ENCODE measurements around the gene NGF. TPM values are rescaled to one million over a fixed set of nuclear protein-coding genes. Genes with fewer than 3 reads are reported as not detected.
"Not testable (repeated sequence)": the region's sequence is repeated elsewhere in the genome, so short reads cannot be mapped to it uniquely, and the experiment has no call there.

Gene NGF
- total RNA-seq = under 1 TPM; 0.25 to 0.64 TPM
- long read RNA-seq = 0 reads

DNA sequence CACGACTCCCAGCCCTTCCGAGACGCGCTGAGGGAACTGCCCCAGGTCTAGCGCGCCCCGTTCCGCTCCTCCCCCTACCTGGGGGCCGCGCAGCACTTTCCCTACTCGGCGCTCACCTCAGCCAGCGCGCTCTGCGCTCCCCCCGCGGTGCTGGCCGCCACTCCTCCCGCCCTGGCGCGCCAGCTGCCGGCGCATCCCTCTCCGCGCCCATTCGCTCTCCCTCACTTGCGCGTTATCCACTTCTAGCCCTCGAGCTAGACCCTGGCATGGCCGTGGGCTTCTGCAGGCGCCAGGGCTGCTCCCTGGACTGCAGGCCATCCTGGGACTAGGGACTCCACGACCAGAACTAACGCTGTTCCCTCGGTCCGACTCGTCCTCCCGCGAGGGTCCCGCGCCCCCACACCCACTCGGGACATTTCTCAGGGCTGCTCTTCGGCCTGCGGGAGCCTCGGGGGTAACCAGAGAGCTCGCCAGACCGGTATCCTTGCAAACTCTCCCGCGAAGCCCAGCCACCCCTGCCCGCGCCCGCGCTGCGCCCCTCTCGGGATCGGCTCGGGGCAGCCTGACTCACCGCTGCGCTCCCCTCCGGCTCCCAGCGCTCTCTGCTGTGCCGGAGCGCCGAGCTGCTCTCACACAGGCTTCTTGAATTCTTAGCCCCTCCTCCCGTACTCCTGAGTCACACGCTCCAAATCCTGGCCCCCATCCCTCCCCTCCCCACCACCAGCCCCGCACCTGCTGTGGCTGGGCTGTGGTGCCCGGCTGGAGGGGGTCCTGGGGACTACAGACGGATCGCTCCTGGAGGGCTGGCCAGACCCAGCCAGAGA is at the start of gene NGF:
NGF (minus strand) TSS at position 617 of the 824 bp plus-strand sequence. CDS start 51,454 bp downstream, outside the sequence.
- intact Hi-C loops (cut with DNase I, micrococcal nuclease) = no loop called here
- peak; percentile 54 for ATAC-seq
- peak in 1 of 2 donors; percentile 21 for DNase-seq

DNA sequence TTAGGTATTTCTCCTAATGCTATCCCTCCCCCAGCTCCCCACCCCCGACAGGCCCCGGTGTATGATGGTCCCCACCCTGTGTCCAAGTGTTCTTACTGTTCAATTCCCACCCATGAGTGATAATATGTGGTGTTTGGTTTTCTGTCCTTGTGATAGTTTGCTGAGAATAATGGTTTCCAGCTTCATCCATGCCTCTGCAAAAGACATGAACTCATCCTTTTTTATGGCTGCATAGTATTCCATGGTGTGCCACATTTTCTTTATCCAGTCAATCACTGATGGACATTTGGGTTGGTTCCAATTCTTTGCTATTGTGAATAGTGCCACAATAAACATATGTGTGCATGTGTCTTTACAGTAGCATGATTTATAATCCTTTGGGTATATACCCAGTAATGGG is 45.4 kb upstream of the NGF start:
- intact Hi-C loops (cut with DNase I, micrococcal nuclease); ATAC-seq; DNase-seq: not testable (repeated sequence)

DNA sequence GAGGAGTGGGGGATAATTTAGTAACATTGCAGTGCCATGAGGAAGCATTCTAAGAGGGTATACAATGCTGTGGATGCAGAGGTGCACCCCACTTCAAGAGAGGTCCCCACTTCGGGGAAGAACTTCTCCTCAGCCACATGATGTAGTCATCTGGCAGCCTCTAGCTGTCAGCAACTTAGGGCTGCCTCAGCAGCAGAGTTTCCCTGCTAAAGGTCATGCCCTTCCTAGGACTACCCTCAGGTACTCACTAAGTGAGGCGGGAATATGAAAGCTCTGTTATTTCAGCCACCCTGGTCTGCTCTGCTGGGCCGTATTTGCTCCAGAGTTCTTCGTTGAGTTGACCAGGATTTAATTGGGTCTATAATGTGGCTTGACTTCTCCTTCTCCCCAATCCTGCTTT is 41.9 kb upstream of the NGF start:
- DNase-seq (no peak), ATAC-seq (no peak)
- intact Hi-C loops (cut with DNase I, micrococcal nuclease) = no loop called here

DNA sequence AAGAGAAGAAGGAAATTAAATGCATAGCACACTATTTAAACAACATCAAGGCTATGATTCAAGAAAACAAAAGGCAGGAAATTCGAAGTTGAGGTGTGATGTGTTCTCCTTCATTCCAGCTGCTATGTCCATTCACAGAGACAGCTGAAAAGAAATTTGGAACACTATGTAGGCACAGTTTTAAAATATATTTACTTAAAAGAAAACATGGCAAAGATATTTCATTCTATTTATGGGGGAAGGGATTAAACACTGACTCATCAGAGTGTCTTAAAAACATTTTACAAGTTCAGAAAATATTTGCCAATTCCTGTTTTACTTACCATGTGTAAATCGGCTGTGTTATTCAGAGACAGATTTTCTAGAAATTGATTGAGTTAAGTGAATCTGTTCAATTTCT is 39.4 kb upstream of the NGF start:
- ATAC-seq (no peak), DNase-seq (no peak)
- intact Hi-C loops (cut with DNase I, micrococcal nuclease) = no loop called here

DNA sequence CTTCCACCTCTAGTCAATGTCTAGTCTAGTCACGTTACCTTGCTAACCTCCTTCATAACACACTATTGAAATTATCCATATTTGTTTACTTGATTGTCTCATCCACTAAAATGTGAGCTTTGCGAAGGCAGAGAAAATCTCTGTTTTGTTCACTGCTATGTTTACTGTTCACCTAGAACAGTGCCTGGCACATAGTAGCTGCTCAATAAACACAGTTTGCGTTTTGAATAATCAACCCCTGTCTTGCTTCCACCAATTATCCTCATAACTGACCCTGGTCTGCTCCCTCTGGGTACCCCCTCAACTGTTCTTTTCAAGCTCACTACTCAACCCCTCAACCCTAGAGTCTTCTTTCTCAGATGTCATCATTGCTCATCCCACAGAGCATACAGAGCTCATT is 36.5 kb upstream of the NGF start:
- ATAC-seq (no peak), DNase-seq (no peak)
- intact Hi-C loops (cut with DNase I, micrococcal nuclease) = no loop called here

DNA sequence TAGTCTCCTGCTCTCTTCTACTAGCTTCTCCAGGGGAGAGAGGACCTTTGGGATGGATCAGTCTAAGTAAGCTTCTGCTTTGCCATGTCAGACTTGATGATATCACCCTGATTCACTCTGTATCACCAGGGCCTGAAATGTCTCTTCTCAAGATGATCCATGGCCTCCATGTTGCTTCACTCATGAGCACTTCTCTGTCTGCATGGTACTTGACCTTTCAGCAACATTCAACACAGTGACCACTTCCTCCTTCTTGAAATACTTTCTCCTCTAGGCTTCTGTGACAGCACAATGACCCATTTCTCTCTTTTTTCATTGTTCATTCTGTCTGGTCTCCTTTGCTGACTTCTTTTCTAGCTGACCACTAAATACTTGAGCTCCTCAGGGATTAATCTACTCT is 35.3 kb upstream of the NGF start:
- ATAC-seq (no peak), DNase-seq (no peak)
- intact Hi-C loops (cut with DNase I, micrococcal nuclease) = no loop called here

DNA sequence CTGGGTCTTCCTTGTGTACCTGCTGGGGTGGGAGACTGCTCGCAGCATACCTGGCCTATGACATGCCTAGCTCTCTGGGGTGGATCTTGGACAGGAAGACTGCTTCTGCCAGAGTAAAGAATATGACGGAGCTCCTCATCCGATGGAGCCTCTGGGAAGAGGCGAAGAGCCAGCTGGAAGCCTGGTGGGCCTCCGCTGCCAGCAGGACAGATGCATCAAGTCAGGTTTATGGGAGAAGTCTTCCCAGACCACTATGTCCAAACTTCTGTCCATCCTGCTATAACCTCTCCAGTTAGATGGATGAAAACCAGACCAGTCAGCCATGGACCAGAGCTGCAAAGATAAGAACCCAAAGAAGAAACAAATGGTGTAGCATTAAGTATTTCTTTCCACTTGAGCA is 27.7 kb upstream of the NGF start:
- ATAC-seq (no peak), DNase-seq (peak in 1 of 2 donors; percentile 17)
- intact Hi-C loops (cut with DNase I, micrococcal nuclease) = no loop called here

DNA sequence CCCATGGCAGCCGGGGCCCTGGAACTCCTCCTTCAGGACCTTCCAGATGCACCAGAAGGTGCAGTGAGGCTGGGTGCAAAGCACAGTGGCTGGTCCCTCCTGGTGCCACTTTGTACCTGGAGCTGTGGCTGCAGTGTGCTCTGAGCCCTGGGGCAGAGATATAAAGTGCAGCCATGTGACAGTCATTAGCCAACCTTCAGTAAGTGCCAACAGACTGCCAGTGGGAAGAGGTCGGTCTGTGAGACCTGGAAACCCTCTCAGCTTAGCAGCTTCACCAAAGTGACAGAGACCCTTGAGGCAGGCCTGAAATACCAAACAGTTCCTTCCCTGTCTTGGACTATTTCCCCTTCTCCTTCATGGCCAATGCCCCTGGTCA is 26.7 kb upstream of the NGF start:
- DNase-seq (no peak), ATAC-seq (no peak)
- intact Hi-C loops (cut with DNase I, micrococcal nuclease) = no loop called here

DNA sequence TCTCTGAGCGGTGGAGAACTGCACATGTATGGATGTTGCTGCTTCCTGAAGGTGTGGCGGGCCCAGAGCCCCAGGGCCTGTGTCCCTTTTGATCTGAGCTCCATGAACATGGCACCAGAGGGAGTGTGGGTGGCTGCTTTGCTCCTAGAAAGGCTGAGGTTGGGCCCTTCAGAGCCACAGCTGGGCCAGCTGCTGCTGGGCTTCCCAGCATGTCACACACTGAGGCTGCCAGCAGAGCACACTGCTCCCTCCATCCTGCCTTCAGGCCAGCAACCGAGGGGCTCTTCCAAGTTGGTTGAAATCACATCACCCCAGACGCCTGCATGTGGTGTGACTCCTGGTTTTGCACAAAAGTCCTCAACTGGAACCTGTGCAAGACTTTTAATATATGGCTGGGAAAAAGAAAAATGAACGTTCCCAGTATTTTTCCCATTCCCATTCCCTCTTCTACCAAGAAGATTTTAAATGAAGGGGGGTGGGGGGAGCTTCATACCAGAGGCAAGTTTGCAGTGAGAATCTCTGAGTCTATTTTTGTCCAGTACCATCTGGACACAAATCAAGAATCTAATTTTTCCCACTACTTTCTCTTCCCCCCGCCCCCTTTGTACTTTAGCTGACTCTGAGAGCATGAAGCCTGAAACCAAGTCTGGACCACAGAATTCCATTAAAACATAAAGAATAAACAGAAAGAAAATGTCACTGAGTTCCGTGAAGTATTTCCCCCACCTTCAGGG is 26.2 kb upstream of the NGF start:
- DNase-seq = peak in 1 of 2 donors; percentile 7
- ATAC-seq = no peak
- intact Hi-C loops (cut with DNase I, micrococcal nuclease) = no loop called here

DNA sequence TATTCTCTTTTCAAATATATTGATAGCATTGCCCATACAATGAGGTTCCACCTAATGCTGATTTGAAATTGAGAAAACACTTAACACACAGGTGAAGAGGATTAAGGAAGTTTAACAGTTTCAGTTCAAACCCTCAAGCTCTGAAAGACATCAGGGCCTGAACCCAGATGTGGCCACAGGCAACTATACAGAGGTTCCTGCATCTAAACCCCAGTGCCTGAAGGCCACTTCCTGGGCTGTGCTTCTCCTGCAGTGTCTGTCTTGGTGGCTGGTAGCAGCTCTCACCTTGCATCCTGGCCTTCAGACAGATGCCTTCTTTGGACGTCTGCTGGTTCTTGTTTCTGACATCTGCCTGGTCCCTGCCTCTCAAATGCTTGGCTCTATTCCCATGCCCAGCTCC is 25.1 kb upstream of the NGF start:
- ATAC-seq = no peak
- intact Hi-C loops (cut with DNase I, micrococcal nuclease) = no loop called here
- no peak for DNase-seq

DNA sequence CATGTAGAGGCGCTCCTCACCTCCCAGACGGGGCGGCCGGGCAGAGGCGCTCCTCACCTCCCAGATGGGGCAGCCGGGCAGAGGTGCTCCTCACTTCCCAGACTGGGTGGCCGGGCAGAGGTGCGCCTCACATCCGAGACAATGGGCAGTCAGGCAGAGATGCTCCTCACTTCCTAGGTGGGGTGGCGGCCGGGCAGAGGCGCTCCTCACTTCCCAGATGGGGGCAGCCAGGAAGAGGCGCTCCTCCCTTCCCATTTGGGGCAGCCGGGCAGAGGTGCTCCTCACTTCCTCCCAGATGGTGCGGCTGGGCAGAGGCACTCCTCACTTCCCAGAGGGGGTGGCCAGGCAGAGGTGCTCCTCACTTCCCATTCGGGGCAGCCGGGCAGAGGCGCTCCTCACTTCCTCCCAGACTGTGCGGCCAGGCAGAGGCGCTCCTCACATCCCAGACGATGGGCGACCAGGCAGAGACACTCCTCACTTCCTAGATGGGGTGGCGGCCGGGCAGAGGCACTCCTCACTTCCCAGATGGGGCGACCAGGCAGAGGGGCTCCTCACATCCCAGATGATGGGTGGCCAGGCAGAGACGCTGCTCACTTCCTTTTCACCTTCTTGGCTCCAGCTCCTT is 22.6 kb upstream of the NGF start:
- intact Hi-C loops (cut with DNase I, micrococcal nuclease); DNase-seq; ATAC-seq: not testable (repeated sequence)

DNA sequence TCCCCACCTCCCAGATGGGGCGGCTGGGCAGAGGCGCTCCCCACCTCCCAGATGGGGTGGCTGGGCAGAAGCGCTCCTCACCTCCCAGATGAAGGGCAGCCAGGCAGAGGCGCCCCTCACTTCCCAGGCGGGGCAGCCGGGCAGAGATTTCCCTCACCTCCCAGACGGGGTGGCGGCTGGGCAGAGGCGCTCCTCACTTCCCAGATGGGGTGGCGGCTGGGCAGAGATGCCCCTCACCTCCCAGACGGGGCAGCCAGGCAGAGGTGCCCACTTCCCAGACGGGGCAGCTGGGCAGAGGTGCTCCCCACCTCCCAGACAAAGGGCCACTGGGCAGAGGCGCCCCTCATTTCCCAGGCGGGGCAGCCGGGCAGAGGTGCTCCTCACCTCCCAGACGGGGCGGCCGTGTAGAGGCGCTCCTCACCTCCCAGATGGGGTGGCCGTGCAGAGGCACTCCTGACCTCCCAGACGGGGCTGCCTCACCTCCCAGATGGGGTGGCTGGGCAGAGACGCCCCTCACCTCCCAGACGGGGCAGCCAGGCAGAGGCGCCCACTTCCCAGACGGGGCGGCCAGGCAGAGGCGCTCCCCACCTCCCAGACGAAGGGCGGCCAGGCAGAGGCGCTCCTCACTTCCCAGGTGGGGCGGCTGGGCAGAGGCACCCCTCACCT is 21.9 kb upstream of the NGF start:
- intact Hi-C loops (cut with DNase I, micrococcal nuclease); ATAC-seq; DNase-seq: not testable (repeated sequence)

DNA sequence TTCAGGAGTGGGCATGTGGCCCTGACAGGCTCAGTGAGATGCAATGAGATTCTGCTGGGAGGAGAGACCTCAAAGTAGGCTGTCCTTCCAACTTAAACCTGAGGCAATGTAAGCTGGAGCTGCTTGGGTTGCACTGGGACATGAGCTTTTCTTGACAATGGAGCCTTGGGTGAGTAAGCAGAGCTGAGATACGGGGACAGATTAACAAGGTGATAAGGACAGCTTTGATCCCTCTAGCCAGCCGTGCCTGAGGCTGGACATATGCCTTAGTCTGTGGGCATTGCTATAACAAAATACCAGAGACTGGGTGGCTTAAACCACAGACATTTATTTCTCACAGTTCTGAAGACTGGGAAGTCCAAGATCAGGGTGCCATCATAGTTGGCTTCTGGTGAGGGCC is 18.3 kb upstream of the NGF start:
- intact Hi-C loops (cut with DNase I, micrococcal nuclease) = no loop called here
- no peak for ATAC-seq
- DNase-seq = no peak

DNA sequence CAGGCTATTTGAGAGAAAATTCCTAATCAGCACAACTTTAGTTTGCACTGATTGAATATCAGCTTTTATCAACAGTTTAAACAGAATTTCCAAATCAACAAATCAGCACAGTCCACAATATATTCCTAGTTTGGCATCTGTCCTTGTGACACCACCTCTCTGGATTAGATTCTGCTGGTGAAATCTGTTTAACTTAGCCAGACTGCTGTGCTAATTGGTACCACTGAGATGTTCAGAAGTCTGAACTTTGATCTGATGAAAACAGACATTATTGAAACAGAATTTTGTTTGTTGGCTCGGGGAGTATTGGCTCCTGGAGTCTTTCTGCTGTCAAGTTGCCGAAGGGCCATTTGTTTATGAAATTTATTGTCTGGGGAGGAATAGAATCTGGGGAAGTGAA is 17.0 kb upstream of the NGF start:
- DNase-seq (no peak), ATAC-seq (no peak)
- intact Hi-C loops (cut with DNase I, micrococcal nuclease) = no loop called here

DNA sequence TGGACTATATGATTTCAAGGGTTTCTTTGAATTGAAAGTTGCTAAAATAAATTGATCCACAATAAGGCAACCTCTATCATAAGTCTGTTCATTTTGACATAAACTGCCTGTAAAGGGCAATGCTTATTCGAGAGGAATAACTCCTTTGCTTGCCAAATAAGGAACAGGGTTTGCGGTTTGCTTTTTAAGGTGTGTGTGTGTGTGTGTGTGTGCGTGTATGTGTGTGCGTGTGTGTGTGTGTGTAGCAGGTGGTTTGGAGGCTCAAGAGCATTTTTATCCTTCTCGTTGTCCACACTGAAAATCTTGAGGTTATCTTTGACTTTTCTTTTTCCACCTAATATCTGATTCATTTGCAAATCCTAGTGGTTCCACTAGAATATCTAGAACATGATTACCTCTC is 13.1 kb upstream of the NGF start:
- ATAC-seq (no peak), DNase-seq (no peak)
- intact Hi-C loops (cut with DNase I, micrococcal nuclease) = no loop called here

DNA sequence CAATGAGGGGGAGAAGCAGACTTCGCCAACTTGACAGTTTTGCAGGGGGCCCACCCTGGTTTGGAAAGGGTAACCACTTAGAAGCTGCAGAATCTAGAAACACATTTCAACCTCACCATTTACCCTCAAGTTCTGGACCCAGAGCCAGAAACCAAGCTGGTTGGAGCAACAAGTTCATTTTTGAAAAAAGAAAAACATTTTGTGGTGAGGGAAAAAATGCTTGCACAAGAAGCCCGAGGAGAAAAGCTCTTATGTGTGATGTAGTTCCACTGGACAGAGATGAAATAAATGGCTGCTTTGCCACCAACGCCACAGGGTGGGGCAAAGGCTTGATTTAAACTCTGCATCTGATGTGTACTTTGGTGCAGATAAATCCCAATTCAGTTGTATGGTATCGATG is 10.6 kb upstream of the NGF start:
- intact Hi-C loops (cut with DNase I, micrococcal nuclease) = no loop called here
- ATAC-seq (no peak), DNase-seq (no peak)

DNA sequence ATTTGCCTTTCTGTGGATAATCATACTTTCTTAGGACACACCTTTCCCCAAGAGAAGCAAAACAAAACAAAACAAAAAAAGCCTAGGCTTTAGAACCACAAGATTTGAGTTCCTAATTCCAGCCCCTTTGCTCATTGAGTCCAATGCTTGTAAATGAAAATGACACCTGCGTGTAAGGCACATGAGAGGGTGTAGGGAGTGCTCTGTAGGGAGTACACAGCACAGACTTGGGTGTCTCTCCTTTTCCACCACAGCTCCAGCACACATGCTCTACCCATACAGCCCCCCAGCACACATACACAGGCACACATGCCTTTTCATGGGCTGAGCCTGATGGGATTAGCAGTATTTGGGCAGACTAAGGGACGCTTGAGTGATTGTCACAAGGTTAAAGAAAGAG is 9.2 kb upstream of the NGF start:
- no peak for DNase-seq
- intact Hi-C loops (cut with DNase I, micrococcal nuclease) = no loop called here
- no peak for ATAC-seq

DNA sequence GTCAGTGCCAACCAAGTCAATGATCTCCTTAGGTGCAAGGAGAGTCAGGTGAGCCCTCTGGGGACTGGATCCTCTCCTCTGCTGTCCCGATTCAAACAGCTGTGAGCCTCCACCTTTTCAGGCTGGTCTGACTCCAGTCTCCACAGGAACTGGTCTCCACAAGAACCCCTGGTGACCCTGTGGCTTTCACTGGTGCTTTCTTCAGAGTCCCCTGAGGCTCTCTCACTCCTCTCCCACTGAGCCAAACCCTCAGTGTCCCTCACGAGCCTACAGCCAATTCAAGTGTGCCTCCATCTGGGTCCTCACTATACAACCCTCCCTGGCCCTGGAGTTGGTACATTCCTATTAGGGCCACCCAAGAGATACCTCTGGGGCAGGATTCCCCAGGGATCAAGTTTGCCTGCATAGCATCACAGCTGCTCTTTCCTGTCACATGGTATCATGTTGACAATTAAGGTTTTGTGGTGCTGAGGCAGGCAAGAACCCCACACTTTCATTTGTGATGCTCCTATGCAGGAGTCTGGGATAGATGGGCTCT is 5.2 kb upstream of the NGF start:
- ATAC-seq (no peak), DNase-seq (no peak)
- intact Hi-C loops (cut with DNase I, micrococcal nuclease) = no loop called here

DNA sequence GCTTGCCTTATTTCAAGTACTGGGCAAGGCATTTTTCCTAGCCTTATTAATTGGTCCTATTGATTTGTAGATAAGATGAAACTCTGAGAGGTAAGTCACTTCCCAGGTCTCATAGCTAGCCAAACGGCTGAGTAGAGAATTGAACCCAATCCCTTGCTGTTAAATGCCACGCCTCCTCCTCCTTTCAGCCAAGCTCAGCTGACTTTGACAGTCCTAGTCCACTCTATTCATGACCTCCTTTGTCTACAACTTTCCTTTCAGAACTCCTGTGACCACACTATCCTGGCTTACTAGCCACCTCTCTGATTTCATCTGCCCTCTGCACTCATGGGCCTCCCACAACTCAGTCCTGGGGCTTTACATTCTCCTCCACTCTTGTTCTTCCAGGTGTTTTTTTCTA is 3.9 kb upstream of the NGF start:
- ATAC-seq = no peak
- intact Hi-C loops (cut with DNase I, micrococcal nuclease) = no loop called here
- no peak for DNase-seq

Measured in left colon (tissue), 2 donors.